Right ventricle myocardium superior (tissue), 1 donor: ENCODE results near the gene FAM184A. TPM values are rescaled to one million over a fixed set of nuclear protein-coding genes. Genes with fewer than 3 reads are reported as not detected.

Source experiments
- ATAC-seq: fragments of 200-7000 bp; cut with Tn5 transposase; one replicate; pipeline ENCODE4 v1.9.1; 2020; ENCODE audit warnings: mild to moderate bottlenecking; ENCODE audit not compliant: poor library complexity
- DNase-seq: peaks from one replicate; pipeline ENCODE4 v3.0.0-alpha.2; 2020
- intact Hi-C: fragments of 100-400 bp; cut with DNase I; formaldehyde crosslinking; loops from one replicate; pipeline ENCODE4 v1.11.2; 2022
- microRNA-seq: library from miRNA; unstranded; fragments of <30 nt; microRNA quantifications from one replicate; pipeline ENCODE4 v1.2.0, GENCODE V29; 2020
- total RNA-seq: library from RNA; stranded (reverse); fragmentation: NEBNext Ultra II Directional; extraction: Animal tissue kit (Norgen Biotek cat#: 25700); gene quantifications from one replicate; pipeline ENCODE4 v1.2.1, GENCODE V29; 2021
- donor health status: DM: no; HTN: yes; CAD: no; lungs with severe emphysema.

Gene FAM184A
- total RNA-seq, 1 donor from 2014 or later = 1.6 TPM

DNA sequence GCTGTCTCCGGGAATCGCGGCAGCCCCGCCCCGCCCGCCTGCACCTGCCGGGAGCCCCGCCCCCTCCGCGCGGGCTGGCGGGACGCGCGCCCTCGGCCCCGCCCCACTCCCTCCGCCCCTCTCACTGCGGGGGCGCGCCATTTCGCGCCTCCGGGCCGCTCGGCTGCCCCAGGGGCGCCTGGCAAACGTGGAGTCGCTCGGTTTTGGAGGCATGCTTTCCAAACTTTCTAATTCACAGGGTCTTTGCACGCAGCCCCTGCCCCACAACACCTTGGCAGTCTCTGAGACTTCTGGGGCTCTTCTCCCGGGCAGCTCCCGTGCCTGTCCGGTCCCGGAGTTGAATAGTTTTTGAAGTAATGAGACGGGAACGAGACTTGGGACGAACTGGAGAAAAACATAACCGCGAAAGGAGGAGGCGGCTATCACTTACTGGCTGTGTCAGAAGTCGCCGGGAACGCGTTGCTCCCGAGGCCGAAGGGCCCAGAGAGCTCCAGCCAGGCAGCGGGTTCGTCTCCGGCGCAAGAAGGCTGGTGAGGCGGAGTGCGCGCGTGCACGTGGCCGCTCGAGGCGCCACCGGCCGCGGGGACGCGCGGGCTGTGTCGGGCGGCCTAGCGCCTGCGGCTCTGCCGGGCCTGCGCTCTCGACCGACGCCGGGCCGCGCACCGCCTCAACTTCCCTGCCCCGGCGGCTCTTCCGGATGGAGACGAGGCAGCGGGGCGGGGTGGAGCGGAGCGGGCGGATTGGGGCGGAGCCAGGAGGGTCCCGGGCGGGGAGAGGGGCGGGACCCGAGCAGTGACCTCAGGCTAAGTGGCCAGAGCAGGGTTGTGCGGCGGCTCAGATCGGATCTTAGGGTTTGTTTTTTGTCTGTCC lies 143.8 kb downstream of the FAM184A start, which contains the start of gene MCM9:
MCM9 (minus strand) TSS at position 699 of the 870 bp plus-strand sequence. CDS start 3,436 bp downstream, outside the sequence.
- peak; percentile 94 for DNase-seq
- intact Hi-C loops = no loop called here
- peak; percentile 99 for ATAC-seq

DNA sequence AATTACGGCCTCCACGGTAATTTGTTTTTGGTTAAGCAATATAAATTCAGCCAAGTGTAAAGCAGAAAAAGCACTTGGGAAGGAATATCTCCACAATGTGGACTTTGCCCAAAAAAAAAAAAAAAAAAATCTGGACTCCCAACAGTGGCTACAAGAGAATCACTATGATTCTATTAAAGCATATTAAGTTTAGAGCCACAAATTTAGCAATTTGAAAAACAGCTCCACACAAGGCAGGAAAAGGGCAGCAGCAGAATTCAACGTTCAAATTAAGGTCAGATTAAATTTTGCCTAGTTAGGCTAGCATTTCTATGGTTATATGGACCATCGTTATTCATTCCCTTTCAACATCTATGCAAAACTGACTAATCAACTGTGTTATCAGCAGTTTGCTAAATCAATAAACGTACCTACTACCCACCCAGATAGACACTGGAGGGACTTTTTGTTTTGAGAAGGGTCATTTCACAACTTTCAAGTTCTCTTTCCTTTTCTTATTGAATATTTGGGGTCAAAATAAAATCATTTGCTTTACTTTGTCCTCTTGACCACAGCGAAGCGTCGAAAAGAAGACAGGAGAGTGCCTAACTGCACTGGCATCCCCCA lies 144.5 kb downstream of the FAM184A start:
- no peak for ATAC-seq
- DNase-seq = no peak
- intact Hi-C loops = no loop called here

DNA sequence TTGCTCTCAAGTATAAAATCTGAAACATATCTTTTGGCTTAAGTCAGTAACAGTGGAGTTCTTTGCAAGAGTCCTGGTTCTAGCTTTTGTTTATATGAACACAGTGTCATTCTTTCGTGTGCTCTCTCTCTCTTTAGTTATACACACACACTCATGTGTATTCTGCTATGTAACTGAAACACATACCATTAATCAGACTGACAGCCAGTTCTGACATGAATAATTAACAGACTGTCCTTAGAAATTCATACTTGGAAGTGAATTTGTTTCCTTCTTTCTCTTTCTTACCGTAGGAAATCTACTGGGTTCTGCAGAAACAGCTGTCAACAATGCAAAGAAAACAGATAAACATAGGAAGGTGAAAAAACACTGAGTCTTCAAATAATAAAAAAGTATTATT lies 146.0 kb downstream of the FAM184A start:
- intact Hi-C loops = no loop called here

GRCh38 chr6:118931436-118931835 lies 147.0 kb downstream of the FAM184A start:
- intact Hi-C loops = no loop called here
- DNase-seq (no peak), ATAC-seq (no peak)

More for the DNA sequence above, 146.0 kb downstream of the FAM184A start:
- no peak for DNase-seq
- no peak for ATAC-seq

DNA sequence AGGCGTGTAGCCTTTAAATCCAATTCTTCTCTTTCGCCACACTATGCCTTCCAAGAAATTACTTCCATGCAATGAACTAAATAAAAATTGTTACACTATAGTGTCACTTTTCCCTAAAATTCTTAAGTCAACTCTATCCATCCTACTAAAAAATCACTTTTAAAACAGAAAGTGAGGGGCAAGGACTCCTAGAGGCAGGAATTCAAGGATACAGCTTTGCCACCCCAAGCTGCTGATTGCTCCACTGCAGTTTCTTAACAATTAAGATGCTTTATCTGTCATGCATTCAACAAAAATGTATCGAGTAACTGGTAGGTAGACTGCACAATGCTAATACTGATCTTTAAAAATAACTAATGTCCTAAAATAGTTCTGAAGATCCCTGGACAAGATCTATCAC lies 147.8 kb downstream of the FAM184A start:
- DNase-seq = no peak
- ATAC-seq = no peak
- intact Hi-C loops = no loop called here

DNA sequence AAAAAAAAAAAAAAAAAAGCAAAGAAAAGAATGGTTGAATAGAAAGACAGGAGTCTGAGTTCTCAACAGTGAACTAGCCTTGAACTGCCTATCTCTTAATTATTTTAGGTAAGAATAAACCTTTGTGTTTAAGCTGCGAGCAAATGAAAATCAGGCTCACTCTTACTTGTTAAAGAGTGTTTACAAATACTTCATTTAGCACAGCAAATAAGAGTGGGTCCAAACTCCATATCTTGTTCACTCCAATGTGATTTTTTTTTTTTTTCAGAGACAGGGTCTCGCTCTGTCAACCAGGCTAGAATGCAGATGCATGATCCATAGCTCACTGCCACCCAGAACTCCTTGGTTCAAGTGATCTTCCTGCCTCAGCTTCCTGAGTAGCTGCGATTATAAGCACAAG lies 155.4 kb downstream of the FAM184A start:
- no peak for ATAC-seq
- intact Hi-C loops = no loop called here
- DNase-seq = no peak

DNA sequence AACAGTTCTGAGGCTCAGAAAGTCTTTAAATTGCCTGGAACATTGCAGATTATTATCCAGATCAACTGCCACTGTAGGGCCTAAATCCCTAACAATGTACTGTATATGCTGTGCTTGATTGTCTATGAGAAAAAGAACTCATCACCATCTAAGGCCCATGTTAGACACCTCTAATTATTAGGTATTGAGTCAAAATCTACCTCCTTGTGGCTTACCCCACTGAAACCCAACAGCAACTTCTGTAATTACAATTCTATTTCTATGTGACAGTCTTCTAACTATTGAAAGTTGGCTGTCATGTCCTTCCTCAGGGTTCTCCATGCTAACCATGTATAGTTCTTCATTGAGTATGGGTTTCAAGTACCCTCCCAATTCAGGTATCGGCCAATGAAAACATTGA lies 157.4 kb downstream of the FAM184A start:
- no peak for ATAC-seq

DNA sequence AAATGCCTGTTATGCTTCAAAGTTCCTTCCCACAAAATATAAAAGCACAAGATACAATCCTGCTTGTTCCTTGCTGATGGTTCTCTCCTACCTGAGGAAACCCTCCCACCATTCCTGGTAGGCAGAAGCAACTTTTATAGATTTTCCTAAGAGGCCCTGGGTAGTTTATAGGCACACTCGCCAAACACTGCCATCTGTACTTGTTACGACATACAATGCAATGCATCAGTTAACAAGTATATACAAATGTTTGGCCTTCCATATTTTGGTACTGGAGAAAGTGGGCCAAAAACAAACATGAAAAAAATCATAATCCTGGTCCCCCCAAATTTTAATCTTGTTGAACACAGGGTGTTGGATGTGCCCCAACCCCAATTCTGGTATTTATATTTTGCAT lies 160.1 kb downstream of the FAM184A start:
- DNase-seq (no peak), ATAC-seq (no peak)
- intact Hi-C loops = no loop called here

More for the DNA sequence above, 157.4 kb downstream of the FAM184A start:
- intact Hi-C loops = no loop called here
- no peak for DNase-seq

GRCh38 chr6:118917546-118918328 lies 160.7 kb downstream of the FAM184A start:
- no peak for ATAC-seq
- intact Hi-C loops = no loop called here
- DNase-seq = no peak

GRCh38 chr6:118914598-118914997 lies 163.9 kb downstream of the FAM184A start:
- intact Hi-C loops = no loop called here
- DNase-seq (no peak), ATAC-seq (no peak)

GRCh38 chr6:118913161-118913560 lies 165.3 kb downstream of the FAM184A start:
- no peak for DNase-seq
- intact Hi-C loops = no loop called here
- ATAC-seq = no peak

- DNase-seq = no peak
- ATAC-seq = no peak
- intact Hi-C loops = no loop called here
Measured at GRCh38 chr6:118912646-118913045, 165.8 kb downstream of the FAM184A start.

Small RNA genes lying within 50 kb of the gene (microRNA-seq; reads per million reads assigned to microRNA genes)
- not detected for gene MIR548B

Other genes starting within 250 kb of the FAM184A start
- gene ASF1A, start 184.5 kb downstream of the FAM184A start, total RNA-seq = 26.0 TPM
- 4.8 TPM for gene MCM9, start 143.5 kb downstream of the FAM184A start, total RNA-seq